Motor neuron (in vitro differentiated cells): ENCODE data around the gene KRTAP12-2. TPM values are rescaled to one million over a fixed set of nuclear protein-coding genes. Genes with fewer than 3 reads are reported as not detected.
"Not testable (repeated sequence)": the region's sequence is repeated elsewhere in the genome, so short reads cannot be mapped to it uniquely, and the experiment has no call there.

Source experiments
- ATAC-seq, 8 experiments: fragments of 200-7000 bp; cut with Tn5 transposase; replicated peaks in 6 of 8; 2 replicates each; pipeline ENCODE4 v1.8.0; 2021; ENCODE audit warnings: mild to moderate bottlenecking in 8 of 8, moderate library complexity in 8 of 8
- H3K27ac ChIP-seq, 2 donors: fragments of 250-450 bp; sonication (Bioruptor Pico); 2 replicates each; pipeline ENCODE4 v1.9.0; 2021; ENCODE audit warnings: antibody characterized with exemption in 2 of 2, mild to moderate bottlenecking in 2 of 2, moderate library complexity in 1 of 2
- H3K4me1 ChIP-seq, 2 donors: fragments of 250-450 bp; sonication (Bioruptor Pico); replicated peaks in 1 of 2; 2 replicates each; pipeline ENCODE4 v1.6.1; 2021; ENCODE audit warnings: antibody characterized with exemption in 2 of 2, mild to moderate bottlenecking in 2 of 2, moderate library complexity in 1 of 2
- H3K4me3 ChIP-seq, 5 donors: fragments of 250-450 bp; sonication (Bioruptor Pico); 2 replicates each; pipeline ENCODE4 v1.9.0; 2021; ENCODE audit warnings: antibody characterized with exemption in 5 of 5, mild to moderate bottlenecking in 5 of 5, moderate library complexity in 4 of 5
- WGBS, 10 experiments: fragments of 450-650 bp; shearing (Covaris generic); methylation state at CpG; one replicate each; pipeline ENCODE4 v1.0.0; 2022; 5-methylcytosine and 5-hydroxymethylcytosine counted together
- in situ Hi-C, 9 experiments: fragments of 400-800 bp; cut with MboI; loops; one replicate each; pipeline ENCODE4 v1.15.0; 2021; ENCODE audit warnings: low sequenced_read_pairs in 9 of 9, low pct_unique_long_range_greater_than_20kb in 2 of 9; ENCODE audit not compliant: unreplicated experiment in 9 of 9
- total RNA-seq, 8 experiments: library from RNA; unstranded; fragments of 300-600 nt; gene quantifications; 2 replicates each; pipeline versions ENCODE4 v1.2.3 to v1.2.4, GENCODE V29; 2022

The KRTAP12-2 gene
- total RNA-seq, 8 experiments from 2014 or later, result not detected

DNA sequence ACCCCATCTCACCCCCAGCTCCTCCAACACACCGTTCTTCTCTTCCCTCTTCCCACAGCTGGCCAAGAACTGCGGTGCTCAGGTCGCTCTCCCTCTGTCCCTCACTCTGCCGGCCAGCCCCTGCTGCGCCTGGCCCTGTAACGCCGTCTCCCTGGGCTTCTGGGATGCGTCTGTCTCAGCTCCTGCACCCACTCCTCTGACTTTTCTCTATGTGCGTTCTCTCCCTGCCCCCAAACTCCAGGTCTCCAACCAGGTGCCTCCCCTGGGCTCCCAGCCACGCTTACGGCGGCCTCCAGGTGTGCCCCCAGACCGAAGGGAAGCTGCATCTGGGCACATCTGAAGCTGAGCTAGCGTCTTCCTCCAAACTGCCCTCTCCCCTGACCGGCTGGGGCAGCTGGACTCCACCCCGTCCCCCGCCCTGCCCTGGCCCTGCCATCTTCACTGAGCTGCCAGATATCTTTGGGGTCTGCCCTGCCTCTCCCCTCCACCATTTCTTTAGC, 32.8 kb upstream of the KRTAP12-2 start:
- no peak for ATAC-seq
- Histone ChIP-seq H3K4me3 (no peak overlapping the region), H3K4me1 (peaks cover 14 to 32% of the 10 kb centered on the region in 2 donors), H3K27ac (no peak overlapping the region)
- in situ Hi-C loops, result no loop called here
- WGBS, 10 experiments, result 4 to 77% methylated on average over 4 to 7 of the region's 17 CpGs; no CpG with 5 or more reads in 8 of the 10 experiments

DNA sequence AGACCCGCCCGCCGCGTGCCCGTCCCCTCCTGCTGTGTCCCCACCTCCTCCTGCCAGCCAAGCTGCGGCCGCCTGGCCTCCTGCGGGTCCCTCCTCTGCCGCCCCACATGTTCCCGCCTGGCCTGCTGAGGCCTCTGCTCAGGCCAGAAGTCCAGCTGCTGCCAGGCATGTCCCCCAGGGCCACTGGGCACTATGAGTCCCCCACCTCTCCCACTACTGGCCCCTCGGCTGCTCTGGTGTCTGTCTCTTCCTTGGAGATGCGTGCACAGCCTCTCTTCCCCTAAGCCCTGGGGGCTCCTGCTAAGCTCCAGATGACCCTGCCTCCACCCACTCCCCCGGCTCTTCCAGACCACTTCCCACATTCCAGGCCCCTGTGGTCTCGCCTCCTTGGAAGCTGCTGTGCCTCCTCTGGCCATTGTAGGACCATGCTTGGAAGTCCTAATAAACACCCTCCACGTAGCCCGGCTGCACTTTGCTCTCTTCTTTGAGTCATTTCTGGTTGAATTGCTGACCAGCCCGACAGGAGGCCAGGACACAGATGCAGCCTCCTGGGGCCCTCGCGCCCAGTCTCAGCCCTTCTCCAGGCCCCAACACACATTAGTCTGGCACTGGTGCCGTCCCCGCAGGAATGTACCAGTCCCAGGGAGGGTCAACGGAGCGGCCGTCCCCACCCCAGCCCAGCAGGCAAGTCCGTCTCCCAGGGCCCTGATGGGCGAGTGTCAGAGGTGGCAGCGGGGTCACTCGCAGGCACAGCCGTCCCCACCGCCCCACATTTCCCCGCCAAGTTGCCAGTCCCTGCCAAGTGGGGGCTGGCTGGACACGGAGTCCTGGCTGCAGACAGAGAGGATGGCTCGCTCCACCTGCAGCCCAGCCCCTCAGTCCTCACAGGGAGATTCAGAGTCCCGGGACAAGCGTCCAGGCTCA, 31.3 kb upstream of the KRTAP12-2 start:
- H3K4me1 ChIP-seq, result peaks cover 10 to 32% of the 10 kb centered on the region in 2 donors
- no peak overlapping the region for H3K4me3 ChIP-seq
- peak in 6 of 8 experiments; percentile 18 to 65 (median 58) for ATAC-seq
- in situ Hi-C loops, result no loop called here
- no peak overlapping the region for H3K27ac ChIP-seq
- WGBS, 10 experiments, result 31 to 85% (median 84%) methylated on average over 3 to 12 of the region's 35 CpGs; no CpG with 5 or more reads in 7 of the 10 experiments

DNA sequence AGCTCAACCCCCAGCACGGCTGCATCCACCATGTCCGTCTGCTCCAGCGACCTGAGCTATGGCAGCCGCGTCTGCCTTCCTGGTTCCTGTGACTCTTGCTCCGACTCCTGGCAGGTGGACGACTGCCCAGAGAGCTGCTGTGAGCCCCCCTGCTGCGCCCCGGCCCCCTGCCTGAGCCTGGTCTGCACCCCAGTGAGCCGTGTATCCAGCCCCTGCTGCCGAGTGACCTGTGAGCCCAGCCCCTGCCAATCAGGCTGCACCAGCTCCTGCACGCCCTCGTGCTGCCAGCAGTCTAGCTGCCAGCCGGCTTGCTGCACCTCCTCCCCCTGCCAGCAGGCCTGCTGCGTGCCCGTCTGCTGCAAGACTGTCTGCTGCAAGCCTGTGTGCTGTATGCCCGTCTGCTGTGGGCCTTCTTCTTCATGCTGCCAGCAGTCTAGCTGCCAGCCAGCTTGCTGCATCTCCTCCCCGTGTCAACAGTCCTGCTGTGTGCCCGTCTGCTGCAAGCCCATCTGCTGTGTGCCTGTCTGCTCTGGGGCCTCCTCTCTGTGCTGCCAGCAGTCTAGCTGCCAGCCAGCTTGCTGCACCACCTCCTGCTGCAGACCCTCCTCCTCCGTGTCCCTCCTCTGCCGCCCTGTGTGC, 30.6 kb upstream of the KRTAP12-2 start, which contains the start of gene KRTAP10-12:
TSS of gene KRTAP10-12 (plus strand) at position 1 of the 639 bp plus-strand sequence. CDS start at position 31, 30 bp downstream.
- in situ Hi-C loops, result not testable (repeated sequence)
- 80% methylated on average over 1 of the region's 21 CpGs; no CpG with 5 or more reads in 9 of the 10 experiments for WGBS, 10 experiments

DNA sequence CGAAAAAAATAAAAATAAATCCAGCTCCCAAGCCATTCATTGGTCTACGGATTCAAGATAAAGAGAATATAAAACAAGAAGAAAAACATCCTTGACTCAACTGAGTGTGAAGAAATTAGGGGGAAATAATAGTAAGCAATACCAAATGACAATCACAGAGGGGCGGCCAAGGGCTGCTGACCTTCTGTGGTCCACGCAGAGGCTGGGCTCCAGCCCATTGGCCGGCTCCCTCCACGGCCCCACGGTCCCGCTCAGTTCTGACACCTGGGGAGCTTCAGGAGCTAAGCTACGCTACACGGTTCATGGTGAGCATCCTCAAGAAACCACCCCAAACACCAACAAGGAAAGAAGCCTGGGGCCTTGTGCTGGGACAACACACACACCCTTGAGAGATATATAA, 29.8 kb upstream of the KRTAP12-2 start:
- WGBS, 10 experiments, result 38 to 100% (median 87%) methylated on average over 1 to 10 of the region's 10 CpGs
- Histone ChIP-seq H3K4me3 (no peak overlapping the region), H3K27ac (no peak overlapping the region), H3K4me1 (peaks cover 10 to 24% of the 10 kb centered on the region in 2 donors)
- in situ Hi-C loops, result no loop called here
- ATAC-seq, result no peak

More for the DNA sequence above, 30.6 kb upstream of the KRTAP12-2 start, which contains the start of gene KRTAP10-12:
- peaks cover 10 to 26% of the 10 kb centered on the region in 2 donors for H3K4me1 ChIP-seq
- ATAC-seq, H3K27ac ChIP-seq, H3K4me3 ChIP-seq: not testable (repeated sequence)

GRCh38 chr21:44695641-44696040, 28.9 kb upstream of the KRTAP12-2 start:
- ATAC-seq, result no peak
- Histone ChIP-seq H3K27ac (no peak overlapping the region), H3K4me1 (peaks cover 5 to 21% of the 10 kb centered on the region in 2 donors), H3K4me3 (no peak overlapping the region)
- in situ Hi-C loops, result no loop called here
- WGBS, 10 experiments, result 10 to 100% (median 81%) methylated on average over 1 to 8 of the region's 8 CpGs; no CpG with 5 or more reads in 2 of the 10 experiments

GRCh38 chr21:44695184-44695583, 28.5 kb upstream of the KRTAP12-2 start:
- in situ Hi-C loops, result no loop called here
- WGBS, 10 experiments, result 6 to 100% (median 82%) methylated on average over 1 to 6 of the region's 8 CpGs; no CpG with 5 or more reads in 5 of the 10 experiments
- peaks cover 3 to 18% of the 10 kb centered on the region in 2 donors for H3K4me1 ChIP-seq
- no peak overlapping the region for H3K27ac ChIP-seq
- H3K4me3 ChIP-seq, result no peak overlapping the region
- no peak for ATAC-seq

GRCh38 chr21:44694776-44695175, 28.0 kb upstream of the KRTAP12-2 start:
- ATAC-seq, result no peak
- Histone ChIP-seq H3K4me3 (no peak overlapping the region), H3K4me1 (peaks cover 0 to 14% of the 10 kb centered on the region in 2 donors), H3K27ac (no peak overlapping the region)
- 30 to 93% (median 56%) methylated on average over 2 to 8 of the region's 11 CpGs; no CpG with 5 or more reads in 2 of the 10 experiments for WGBS, 10 experiments
- in situ Hi-C loops, result no loop called here

- H3K27ac ChIP-seq, result no peak overlapping the region
- no peak overlapping the region for H3K4me3 ChIP-seq
- in situ Hi-C loops, result no loop called here
- peaks cover 0 to 8% of the 10 kb centered on the region in 2 donors for H3K4me1 ChIP-seq
- WGBS, 10 experiments, result 36 to 100% (median 65%) methylated on average over 1 to 2 of the region's 2 CpGs
- no peak for ATAC-seq
Measured at GRCh38 chr21:44692798-44693512, 26.2 kb upstream of the KRTAP12-2 start.

DNA sequence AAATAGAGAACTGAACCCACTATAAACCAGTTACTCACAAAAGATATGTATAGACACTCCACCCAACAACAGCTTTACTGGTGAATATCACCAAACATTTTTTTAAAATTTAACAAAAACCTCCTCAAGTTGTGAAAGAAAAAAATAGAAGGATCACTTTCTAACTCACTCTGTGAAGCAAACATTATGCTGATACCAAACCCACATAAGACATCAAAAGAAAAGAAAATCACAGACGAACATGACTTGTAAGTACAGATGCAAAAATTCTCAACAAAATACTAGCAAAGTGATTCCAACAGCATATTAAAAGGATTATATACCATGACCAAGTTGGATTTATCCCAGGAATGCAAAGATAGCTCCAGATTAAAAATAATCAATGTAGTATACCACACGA, 25.0 kb upstream of the KRTAP12-2 start:
- in situ Hi-C loops, result no loop called here
- Histone ChIP-seq H3K27ac (no peak overlapping the region), H3K4me3 (no peak overlapping the region), H3K4me1 (peaks cover 1 to 15% of the 10 kb centered on the region in 2 donors)
- no peak for ATAC-seq
- WGBS, 10 experiments, result 0 to 86% (median 33%) methylated on average over 1 to 2 of the region's 2 CpGs; no CpG with 5 or more reads in 1 of the 10 experiments

- in situ Hi-C loops, H3K27ac ChIP-seq, ATAC-seq, H3K4me3 ChIP-seq: not testable (repeated sequence)
- H3K4me1 ChIP-seq, result peaks cover 4 to 22% of the 10 kb centered on the region in 2 donors
- WGBS, 10 experiments, result 8 to 100% (median 86%) methylated on average over 1 to 2 of the region's 3 CpGs; no CpG with 5 or more reads in 5 of the 10 experiments
Measured at GRCh38 chr21:44689740-44690139, 23.0 kb upstream of the KRTAP12-2 start.

DNA sequence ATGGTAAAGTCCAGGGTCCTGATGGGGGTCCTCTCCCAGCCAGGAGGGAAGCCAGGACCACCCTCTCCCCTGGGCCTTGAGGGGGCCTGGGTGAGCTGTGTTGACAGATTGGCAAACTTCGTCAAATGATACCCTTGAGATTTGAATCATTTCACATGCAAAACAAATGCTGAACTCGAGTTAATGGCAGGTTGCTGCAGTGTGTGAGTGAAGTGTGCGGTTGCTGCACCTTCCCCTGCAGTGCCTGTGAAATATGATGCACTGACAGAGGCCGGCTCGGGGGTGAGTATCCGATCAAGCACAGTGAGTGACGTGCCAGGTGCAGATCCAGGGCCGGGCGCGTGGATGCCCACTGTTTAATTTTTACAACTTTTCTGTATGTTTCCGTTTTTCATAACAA, 20.9 kb upstream of the KRTAP12-2 start:
- Histone ChIP-seq H3K4me1 (peaks cover 4 to 22% of the 10 kb centered on the region in 2 donors), H3K4me3 (no peak overlapping the region), H3K27ac (no peak overlapping the region)
- in situ Hi-C loops, result no loop called here
- peak in 3 of 8 experiments; percentile 30 to 52 (median 32) for ATAC-seq
- WGBS, 10 experiments, result 0 to 90% (median 50%) methylated on average over 1 to 9 of the region's 11 CpGs; no CpG with 5 or more reads in 1 of the 10 experiments

DNA sequence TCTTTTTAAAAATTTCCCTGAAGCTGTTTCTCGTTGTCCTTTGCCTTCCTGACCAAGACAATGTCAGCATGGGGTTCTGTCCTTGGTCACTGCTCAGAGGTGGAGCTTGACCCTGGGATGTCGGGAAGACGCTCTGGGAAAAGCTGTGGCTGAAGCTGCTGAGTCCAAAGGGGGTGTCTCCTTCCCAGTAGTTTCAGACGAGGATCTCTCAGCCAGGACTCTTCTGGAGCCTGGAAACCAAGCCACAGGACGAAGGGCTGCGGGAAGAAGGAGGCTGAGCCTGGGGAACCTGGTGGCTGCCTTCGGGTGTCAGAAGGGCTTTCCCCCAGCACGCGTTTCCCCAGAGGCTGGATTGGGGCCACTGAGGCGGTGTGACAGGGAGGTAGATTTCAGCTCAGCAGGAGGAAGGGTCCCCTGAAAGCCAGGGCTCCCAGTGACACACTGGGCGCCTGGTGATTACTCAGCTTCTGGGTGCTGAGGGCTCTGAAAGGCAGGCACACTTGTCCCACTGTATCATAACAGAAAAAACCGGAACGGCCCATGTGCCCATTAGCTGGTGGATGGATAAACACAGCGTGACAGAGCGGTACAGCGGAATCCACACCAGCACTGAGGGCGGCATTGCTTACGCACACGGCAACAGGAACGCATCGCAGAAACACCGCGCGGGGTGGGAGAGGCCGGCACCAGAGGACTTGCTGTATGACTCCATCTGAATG, 20.3 kb upstream of the KRTAP12-2 start:
- peaks cover 4 to 22% of the 10 kb centered on the region in 2 donors for H3K4me1 ChIP-seq
- in situ Hi-C loops, result no loop called here
- peak in 2 of 8 experiments; percentile 44 to 52 for ATAC-seq
- WGBS, 10 experiments, result 40 to 88% (median 67%) methylated on average over 3 to 13 of the region's 25 CpGs; no CpG with 5 or more reads in 1 of the 10 experiments
- H3K4me3 ChIP-seq, result no peak overlapping the region
- H3K27ac ChIP-seq, result no peak overlapping the region
